A549 treated with AZD2906 at 1 μM for 4 hours (cell line): ENCODE measurements around the gene STK10. TPM values are rescaled to one million over a fixed set of nuclear protein-coding genes. Genes with fewer than 3 reads are reported as not detected.

ENCODE experiments used
- total RNA-seq: library from RNA; stranded (reverse); fragments of 200-300 nt; extraction: Qiagen RNA extraction; gene quantifications from 5 replicates; pipeline ENCODE4 v1.2.3, GENCODE V29; 2022

STK10 gene
- 21.0 to 21.5 TPM (median 21.3 TPM) in 5 replicates for total RNA-seq

DNA sequence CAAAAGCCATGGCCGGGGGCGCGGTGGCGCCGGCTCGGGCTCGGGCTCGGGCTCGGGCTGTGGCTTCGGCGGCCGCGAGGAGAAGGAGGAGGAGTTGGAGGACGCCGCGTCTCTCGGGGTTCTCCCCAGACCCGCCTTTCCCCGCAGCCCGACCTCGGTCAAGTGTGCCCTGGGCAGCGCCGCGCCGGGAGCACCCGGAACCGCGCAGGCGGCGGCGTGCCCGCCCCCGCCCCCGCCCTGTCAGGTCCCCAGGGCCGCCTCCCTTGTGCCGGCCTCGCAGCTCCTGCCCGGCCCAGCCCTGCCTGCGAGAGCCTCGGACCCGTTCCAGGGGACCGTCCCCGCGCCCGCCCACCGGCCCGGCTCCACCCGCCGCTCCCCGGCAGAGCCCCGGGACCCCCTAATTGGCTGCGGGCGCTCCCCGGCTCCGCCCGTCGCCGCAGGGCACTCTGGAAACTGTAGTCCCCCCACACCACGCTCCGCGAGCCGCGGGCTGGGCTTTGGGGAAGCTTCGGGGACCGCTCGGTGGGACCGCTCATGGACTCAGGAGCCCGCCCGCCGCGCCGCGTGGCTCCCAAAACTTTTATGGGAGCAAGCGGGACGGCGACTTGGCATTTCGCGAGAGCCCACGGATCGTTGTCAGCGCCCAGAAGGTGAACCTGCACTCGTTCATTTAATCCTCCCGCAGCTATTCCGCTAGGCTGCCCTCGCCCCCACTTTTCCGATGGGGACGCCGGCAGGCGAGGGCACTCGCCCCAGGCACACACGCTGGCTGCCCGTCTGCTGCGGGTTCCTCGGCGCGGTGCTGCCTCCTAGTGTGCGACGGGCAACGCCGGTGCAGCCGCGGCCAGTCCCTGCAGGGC lies at the start of gene STK10:
Gene STK10 (minus strand): TSS at position 192 of the 860 bp plus-strand sequence. CDS start 182 bp downstream, at position 10.

DNA sequence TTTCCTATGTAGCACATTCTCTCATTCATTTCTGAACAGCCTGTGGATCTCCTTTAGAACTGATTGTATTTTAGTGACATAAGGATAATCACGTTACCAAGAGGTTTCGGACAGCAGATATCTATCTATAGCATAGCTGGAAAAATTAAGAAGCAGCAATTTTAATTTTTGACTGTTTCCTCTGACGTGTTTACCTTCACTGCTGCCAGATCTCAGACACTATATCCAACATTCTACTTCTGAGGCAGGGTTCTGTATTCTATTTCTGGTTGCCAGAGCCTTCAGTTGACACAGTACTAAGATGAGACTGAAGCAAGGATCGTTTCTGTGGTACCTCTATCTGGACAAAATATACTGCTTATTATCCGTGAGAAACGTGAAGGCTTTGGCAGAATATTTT lies 5.8 kb upstream of the STK10 start, which contains the start of gene EFCAB9:
Gene EFCAB9 (plus strand): TSS at position 301 of the 400 bp plus-strand sequence. CDS start 1 bp downstream, at position 302.

DNA sequence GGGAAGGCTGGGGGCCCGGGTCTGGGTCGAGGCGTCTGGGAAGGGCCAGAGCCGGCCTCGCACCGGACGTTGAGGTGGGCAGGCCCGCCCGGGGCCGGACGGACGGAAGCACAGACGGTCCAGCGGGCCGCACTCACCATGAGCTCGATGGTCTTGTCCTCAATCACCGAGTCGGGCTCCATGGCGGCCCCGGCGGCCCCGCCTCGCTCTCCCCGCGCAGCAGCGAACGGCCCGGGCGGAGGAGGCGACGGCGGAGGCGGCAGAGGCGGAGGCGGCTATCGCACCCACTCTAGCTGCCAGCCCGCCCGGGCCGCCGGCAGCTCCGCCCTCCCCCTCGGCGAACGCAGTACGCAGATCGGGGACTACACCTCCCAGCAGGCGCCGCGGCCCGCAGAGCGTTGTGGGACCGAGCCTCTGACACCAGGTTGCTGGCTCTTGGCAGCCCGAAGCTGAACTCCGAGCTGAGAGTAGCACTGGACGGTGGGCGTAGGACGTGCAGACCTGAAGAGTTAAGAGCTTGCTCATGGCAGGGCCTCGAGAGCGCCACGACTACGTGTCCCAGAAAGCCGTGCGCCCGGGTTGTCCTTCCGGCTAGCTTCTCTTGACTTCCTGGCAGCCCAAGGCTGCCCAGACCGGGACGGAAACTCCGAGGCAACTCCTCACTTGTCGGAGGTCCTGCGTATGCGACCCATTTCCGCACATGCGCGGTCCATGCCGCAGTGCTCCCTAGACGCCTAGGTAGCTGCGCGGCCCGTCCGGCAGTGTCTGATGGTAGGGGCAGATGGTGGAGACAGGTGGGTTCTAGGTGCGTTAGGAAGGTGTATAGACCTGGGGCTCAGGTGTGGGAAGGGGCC lies 181.5 kb downstream of the STK10 start, which contains the start of gene FBXW11:
Gene FBXW11 (minus strand): TSS at position 318 of the 854 bp plus-strand sequence. CDS start 136 bp downstream, at position 182.

Other genes starting within 250 kb of the STK10 start
- gene FBXW11, start 181.6 kb downstream of the STK10 start, total RNA-seq = 31.5 to 43.7 TPM (median 35.3 TPM) in 5 replicates
- not detected in 5 replicates for gene EFCAB9, start 5.9 kb upstream of the STK10 start, total RNA-seq
- 13.2 to 17.6 TPM (median 14.9 TPM) in 5 replicates for gene UBTD2, start 95.5 kb upstream of the STK10 start, total RNA-seq